Measurements from ENCODE around the gene TM7SF3.

Gene TM7SF3

GRCh38 chr12:27014859-27015729 lies 910 bp upstream of the TM7SF3 start:
- DNase-seq, result no peak

DNA sequence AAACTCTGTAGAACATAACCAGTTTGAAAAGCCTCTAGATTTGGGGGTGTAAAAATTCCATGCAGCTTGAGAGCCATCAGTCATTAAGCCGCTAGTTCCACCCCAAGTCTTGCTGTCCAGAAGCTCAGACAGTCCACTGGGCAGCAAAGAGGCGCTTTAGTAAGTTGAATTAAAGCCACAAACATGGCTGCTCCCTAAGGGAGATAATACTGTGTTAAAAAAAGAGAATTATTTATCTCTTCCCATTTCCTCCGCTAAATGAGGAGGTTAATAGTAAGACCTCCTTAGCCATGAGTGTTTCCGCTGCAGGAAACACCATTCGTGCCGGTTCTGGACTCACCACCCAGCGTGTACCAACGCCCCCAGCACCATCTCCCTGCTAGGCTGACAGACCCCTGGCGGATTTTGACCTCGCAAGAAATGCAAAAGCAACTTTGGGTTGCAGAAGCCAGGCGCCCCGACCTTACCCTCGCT lies 536 bp downstream of the TM7SF3 start:
- DNase-seq, result no peak

DNA sequence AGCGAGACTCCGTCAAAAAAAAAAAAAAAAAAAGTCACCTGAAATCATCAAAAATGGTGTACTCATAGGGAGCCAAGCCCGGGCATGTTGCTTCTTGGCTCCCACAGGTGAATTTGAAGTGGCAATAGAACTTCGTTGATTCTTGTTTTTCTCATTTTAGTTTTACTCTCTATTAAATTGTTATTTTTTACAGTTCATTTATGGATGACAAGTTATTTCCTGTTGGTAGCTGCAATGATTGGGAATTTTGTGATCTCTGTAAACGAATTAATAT lies 1.3 kb downstream of the TM7SF3 start:
- no peak for DNase-seq

DNA sequence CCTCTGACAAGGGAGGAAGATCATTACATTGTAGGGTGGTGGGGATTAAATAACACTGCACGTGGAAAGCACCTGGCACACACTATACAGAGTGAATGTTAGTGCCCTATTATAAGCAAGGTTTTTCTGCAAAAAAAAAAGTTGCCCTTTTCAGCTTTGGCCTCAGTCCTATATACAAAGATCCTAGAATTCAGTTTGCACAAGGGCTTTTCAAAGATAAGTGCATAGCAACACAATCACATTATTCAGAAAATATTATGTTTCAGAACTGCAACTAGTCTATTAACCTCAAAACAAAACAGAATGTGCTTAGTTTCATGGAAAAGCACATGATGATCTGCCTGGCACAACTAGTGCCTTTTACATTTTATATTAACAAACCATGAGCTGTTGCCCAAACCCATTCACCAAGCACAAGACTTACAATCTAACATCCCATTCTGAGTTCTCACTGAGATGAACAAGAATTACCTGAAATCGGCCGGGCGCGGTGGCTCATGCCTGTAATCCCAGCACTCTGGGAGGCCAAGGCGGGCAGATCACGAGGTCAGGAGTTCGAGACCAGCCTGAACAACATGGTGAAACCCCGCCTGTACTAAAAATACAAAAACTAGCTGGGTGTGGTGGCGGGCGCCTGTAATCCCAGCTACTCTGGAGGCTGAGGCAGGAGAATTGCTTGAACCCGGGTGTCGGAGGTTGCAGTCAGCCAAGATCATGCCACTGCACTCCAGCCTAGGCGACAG lies 1.8 kb downstream of the TM7SF3 start:
- no peak for DNase-seq

- DNase-seq, result no peak
Observed at GRCh38 chr12:27009881-27010301, 4.3 kb downstream of the TM7SF3 start.

- DNase-seq, result no peak
Observed at GRCh38 chr12:27008081-27008480, 6.1 kb downstream of the TM7SF3 start.

DNA sequence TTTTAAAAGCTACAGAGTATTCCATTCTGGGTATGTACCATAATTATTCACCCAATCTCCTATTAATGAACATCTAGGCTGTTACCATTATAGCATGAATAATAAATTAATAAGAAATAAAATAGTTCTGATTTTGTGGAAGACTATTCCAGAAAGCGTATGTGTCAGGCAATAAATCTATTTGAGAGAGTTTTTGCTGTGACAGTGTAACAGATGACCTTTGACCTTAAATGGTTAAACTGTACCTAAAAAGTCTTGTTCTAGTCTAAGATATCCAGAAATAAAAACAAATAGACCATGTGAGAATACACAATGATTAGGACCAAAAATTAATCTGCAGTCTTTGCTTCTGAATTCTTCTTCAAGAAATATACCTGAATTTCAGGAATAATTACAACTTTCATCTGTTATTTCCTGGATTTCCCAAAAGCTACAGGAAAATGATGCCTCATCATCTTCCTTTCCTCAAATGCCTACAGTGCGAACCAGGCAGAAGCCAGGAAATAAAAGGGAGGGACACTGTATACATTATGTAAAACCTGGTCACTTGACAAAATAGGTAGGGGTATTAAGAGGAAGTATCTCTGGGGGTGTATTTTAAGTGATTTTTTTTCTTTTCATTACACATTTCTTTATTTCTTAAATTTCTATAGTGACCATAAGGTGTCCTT lies 7.3 kb downstream of the TM7SF3 start:
- no peak for DNase-seq

GRCh38 chr12:27005495-27005894 lies 8.7 kb downstream of the TM7SF3 start:
- no peak for DNase-seq

DNA sequence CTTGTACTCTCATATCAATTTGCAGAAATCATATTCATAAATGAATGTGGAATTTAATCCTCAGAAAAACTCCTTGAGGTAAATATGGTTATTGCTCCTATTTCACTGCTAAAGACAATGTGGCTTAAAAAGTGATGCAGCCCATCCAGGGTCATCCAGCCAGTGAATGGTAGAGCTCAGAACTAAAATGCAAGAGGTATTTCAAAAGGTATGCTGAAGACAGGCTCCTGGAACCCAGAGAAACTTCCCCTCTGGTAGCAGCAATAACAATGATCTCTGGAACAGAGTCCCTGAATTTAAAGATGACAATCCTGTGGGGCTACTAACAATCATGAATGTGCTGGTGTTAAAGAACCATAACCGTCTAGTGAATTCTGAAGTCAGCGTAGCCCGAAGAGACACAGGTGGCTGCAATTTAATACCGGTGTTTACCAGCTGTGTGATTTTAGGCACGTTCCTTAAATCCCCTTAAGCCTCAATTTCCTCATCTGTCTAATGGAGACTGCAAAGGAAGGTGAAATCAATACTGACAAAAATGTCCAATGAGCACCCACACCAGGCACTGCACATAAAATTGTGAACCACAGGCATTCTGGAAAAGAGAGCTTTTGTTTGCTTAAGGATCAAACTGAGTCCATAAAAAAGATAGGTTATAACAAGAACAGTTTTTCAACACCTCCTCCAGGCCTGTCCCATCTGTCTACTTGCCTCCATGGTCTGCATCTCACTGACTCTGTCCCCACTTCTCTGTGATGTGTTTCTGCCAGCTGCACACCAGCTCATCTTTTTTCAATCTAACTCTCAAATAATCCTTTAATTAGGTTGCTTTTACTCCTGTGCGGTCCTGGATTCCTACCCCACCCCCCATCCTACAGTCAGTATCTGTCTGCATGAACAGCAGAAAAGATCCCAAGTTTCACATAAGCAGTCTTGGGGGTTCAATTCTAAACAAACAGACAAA lies 10.5 kb downstream of the TM7SF3 start:
- no peak for DNase-seq

DNA sequence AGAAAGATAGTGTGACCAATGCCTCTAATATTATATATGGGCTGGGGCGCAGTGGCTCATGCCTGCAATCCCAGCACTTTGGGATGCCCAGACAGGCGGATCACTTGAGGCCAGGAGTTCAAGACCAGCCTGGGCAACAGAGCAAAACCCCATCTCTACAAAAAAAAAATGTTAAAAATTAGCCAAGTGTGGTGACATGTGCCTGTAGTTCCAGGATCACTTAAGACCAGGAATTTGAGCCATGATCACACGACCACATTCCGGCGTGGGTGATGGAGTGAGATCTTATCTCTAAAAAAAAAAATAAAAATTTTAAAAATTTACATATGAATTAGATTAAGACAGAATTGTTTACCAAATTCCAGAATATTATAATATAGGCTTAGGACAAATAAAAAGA lies 12.0 kb downstream of the TM7SF3 start:
- DNase-seq, result no peak

- no peak for DNase-seq
Observed at GRCh38 chr12:27001663-27002062, 12.5 kb downstream of the TM7SF3 start.

DNA sequence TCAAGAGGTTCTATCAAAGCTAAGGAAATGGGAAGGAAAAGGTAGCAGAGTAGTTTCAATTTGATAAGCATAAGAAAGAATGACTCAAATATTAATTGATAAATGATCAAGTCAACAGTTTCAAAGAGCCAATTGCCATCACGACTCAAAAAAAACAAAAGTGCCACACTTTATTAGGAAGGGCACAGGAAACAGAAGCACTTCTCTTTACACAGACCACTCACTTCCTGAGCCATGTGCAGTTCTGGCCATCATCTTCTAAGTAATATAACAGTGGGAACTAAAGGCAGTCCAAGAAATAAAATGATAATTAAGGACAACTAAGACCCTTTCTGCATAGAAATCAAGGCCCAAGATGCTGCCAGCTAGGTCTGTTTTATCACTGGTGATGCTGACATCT lies 13.2 kb downstream of the TM7SF3 start:
- no peak for DNase-seq

GRCh38 chr12:26997003-26997402 lies 17.2 kb downstream of the TM7SF3 start:
- DNase-seq, result no peak

- DNase-seq, result no peak
Observed at GRCh38 chr12:26995706-26996105, 18.5 kb downstream of the TM7SF3 start.

GRCh38 chr12:26994109-26994508 lies 20.1 kb downstream of the TM7SF3 start:
- DNase-seq, result no peak

DNA sequence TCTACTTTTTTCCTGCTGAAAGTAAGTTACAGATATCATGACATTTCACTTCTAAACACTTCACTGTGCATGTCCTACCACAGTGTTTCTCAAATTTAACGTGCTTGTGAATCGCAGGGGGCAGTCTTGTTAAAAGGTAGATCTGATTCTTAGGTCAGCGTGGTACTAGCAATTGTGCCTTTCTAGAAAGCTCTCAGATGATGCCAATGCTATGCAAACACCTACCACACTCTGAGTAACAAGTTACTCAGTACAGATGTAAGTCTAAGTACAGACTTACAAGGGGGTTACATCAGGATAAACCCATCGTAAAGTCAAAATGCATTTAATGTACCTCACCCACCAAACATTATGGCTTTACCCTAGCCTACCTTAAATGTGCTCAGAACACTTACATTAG lies 22.4 kb downstream of the TM7SF3 start:
- no peak for DNase-seq

DNA sequence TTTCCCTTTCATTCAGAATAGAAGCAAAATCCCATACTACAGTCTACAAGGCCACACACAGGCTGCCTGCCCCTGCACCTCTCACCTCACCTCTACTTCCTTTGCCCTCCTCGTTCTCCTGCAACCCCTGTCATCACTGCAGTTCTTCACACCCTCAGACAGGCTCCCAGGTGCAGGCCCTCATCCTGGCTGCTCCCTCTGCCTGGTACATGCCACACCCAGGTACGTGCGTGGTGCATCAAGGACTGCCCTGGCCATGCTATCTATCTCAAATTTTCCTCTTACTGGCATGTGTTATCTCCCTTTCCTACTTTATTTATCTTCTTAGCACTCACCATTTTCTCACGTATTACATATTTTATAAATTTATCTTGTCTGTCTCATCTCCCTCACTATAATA lies 24.3 kb downstream of the TM7SF3 start:
- DNase-seq, result no peak

GRCh38 chr12:26988703-26989102 lies 25.5 kb downstream of the TM7SF3 start:
- no peak for DNase-seq

GRCh38 chr12:26987634-26988424 lies 26.4 kb downstream of the TM7SF3 start:
- no peak for DNase-seq

DNA sequence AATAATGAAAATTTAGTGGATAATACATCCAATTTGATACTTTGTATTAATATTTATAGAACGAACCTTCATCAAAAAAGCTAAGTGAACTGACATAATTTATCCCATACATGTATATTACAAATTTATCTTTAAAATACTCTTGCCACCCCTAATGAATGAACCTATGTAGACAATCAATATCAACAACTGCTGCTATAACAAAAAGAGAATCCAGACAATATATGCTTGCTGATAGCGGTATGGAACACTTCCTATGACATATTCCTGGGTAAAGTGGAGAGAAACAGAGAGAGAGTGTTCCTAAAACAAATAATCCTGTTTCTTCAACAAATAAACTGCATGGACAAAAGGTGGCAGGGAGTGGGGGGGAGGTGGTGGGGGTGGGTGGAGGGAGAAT lies 31.3 kb downstream of the TM7SF3 start:
- no peak for DNase-seq

GRCh38 chr12:26979733-26980132 lies 34.5 kb downstream of the TM7SF3 start:
- no peak for DNase-seq

- DNase-seq, result no peak
Observed at GRCh38 chr12:26978801-26979200, 35.4 kb downstream of the TM7SF3 start.
